OCI-LY1 (cell line): Measurements from ENCODE around the gene CCDC92.

Experiments used
- EZH2 ChIP-seq: fragments of 200-600 bp; sonication (generic), shearing (Covaris generic); IDR thresholded peaks from 2 replicates; pipeline ENCODE4 v1.8.0; 2017; ENCODE audit warnings: borderline replicate concordance, mixed run types, mild to moderate bottlenecking, antibody characterized with exemption, low read length, moderate library complexity, mixed read lengths
- TF ChIP-seq, protein P1 (sequence below): fragments of 200-600 bp; sonication (generic), shearing (Covaris generic); IDR thresholded peaks from 2 replicates; pipeline ENCODE4 v1.5.1; 2017; ENCODE audit warnings: mild to moderate bottlenecking, antibody characterized with exemption, low read length, moderate library complexity, mixed read lengths

DNA sequence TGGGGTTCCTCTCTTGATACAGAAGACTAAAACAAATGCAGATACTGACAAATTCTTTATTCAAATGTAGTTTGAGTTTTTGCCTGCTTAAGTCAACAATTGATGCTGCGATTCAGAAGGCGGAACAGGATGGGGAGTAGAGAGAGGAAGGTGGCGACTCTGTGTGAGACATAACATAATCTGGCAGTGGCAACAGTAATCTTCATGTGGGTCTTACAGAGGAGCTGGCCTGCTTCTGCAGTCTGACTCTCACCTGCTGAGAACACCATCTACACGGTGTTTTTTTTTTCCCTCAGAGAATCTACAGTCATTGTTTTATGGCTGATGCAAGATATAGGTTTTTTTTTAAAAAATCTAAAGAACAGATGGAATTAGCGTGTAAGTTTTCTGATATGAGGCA is 10.1 kb downstream of the CCDC92 start:
- TF ChIP-seq, protein P1, sequence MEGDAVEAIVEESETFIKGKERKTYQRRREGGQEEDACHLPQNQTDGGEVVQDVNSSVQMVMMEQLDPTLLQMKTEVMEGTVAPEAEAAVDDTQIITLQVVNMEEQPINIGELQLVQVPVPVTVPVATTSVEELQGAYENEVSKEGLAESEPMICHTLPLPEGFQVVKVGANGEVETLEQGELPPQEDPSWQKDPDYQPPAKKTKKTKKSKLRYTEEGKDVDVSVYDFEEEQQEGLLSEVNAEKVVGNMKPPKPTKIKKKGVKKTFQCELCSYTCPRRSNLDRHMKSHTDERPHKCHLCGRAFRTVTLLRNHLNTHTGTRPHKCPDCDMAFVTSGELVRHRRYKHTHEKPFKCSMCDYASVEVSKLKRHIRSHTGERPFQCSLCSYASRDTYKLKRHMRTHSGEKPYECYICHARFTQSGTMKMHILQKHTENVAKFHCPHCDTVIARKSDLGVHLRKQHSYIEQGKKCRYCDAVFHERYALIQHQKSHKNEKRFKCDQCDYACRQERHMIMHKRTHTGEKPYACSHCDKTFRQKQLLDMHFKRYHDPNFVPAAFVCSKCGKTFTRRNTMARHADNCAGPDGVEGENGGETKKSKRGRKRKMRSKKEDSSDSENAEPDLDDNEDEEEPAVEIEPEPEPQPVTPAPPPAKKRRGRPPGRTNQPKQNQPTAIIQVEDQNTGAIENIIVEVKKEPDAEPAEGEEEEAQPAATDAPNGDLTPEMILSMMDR, result no peak
- no peak for TF ChIP-seq EZH2
